CD14-positive monocyte (primary cell): ENCODE measurements around the gene FOXJ1. TPM values are rescaled to one million over a fixed set of nuclear protein-coding genes. Genes with fewer than 3 reads are reported as not detected.

Experiments
- DNase-seq, 3 donors: peaks; one replicate each; pipeline ENCODE4 v3.0.0-alpha.2; 2011 to 2022
- H2AFZ ChIP-seq: 2 replicates; pipeline ENCODE4 v1.6.0; 2012; ENCODE audit warnings: mild to moderate bottlenecking, low read depth, low read length, inconsistent platforms; ENCODE audit not compliant: insufficient read depth, poor library complexity, severe bottlenecking
- H3K27ac ChIP-seq, 2 donors: 1 replicate in 1 of 2; 2 replicates in 1 of 2; pipeline ENCODE4 v1.5.1; 2012 to 2013; ENCODE audit warnings: low read length in 2 of 2, control low read depth in 1 of 2, inconsistent platforms in 1 of 2, low read depth in 1 of 2, mild to moderate bottlenecking in 1 of 2
- H3K27me3 ChIP-seq, 2 donors: one replicate each; pipeline versions ENCODE4 v1.6.0 to v1.6.1; 2011 to 2013; ENCODE audit warnings: low read length in 2 of 2; ENCODE audit not compliant: control insufficient read depth in 2 of 2, insufficient read depth in 2 of 2
- H3K36me3 ChIP-seq, 2 donors: replicated peaks in 1 of 2; 1 replicate in 1 of 2; 2 replicates in 1 of 2; pipeline versions ENCODE4 v1.5.1 to v1.6.1; 2012 to 2013; ENCODE audit warnings: low read length in 2 of 2, control low read depth in 1 of 2, inconsistent platforms in 1 of 2, mild to moderate bottlenecking in 1 of 2; ENCODE audit not compliant: insufficient read depth in 2 of 2, control insufficient read depth in 1 of 2
- H3K4me1 ChIP-seq, 2 donors: 1 replicate in 1 of 2; 2 replicates in 1 of 2; pipeline versions ENCODE4 v1.5.1 to v1.6.1; 2012 to 2013; ENCODE audit warnings: low read length in 2 of 2, control low read depth in 1 of 2, inconsistent platforms in 1 of 2, mild to moderate bottlenecking in 1 of 2, moderate library complexity in 1 of 2; ENCODE audit not compliant: insufficient read depth in 2 of 2, control insufficient read depth in 1 of 2
- H3K4me2 ChIP-seq: replicated peaks from 2 replicates; pipeline ENCODE3; 2012; ENCODE audit warnings: low read length, moderate library complexity, mild to moderate bottlenecking; ENCODE audit not compliant: poor library complexity, severe bottlenecking; ENCODE audit errors: extremely low read depth
- H3K4me3 ChIP-seq, 3 experiments: fragments of 200-600 bp in 1 of 3; sonication (generic) in 1 of 3; replicated peaks in 1 of 3; 1 replicate in 2 of 3; 2 replicates in 1 of 3; pipeline ENCODE4 v1.5.1; 2011 to 2013; ENCODE audit warnings: low read length in 3 of 3, mild to moderate bottlenecking in 3 of 3, control low read depth in 2 of 3, low read depth in 2 of 3, inconsistent platforms in 1 of 3, moderate library complexity in 1 of 3
- H3K79me2 ChIP-seq: 2 replicates; pipeline ENCODE4 v1.6.0; 2012; ENCODE audit warnings: mild to moderate bottlenecking, control low read depth, inconsistent platforms, low read length, moderate library complexity; ENCODE audit not compliant: insufficient read depth
- H3K9ac ChIP-seq: 2 replicates; pipeline ENCODE4 v1.6.0; 2017; ENCODE audit warnings: low read length, mild to moderate bottlenecking; ENCODE audit not compliant: insufficient read depth, poor library complexity, severe bottlenecking
- H3K9me3 ChIP-seq, 2 donors: replicated peaks in 1 of 2; 1 replicate in 1 of 2; 2 replicates in 1 of 2; pipeline versions ENCODE4 v1.5.1 to v1.6.1; 2012 to 2013; ENCODE audit warnings: low read length in 2 of 2, control low read depth in 1 of 2; ENCODE audit not compliant: control insufficient read depth in 1 of 2, insufficient read depth in 1 of 2
- H4K20me1 ChIP-seq: 2 replicates; pipeline ENCODE4 v1.6.0; 2012; ENCODE audit warnings: mild to moderate bottlenecking, low read length, control low read depth, moderate library complexity; ENCODE audit not compliant: insufficient read depth
- H3K27ac Mint-ChIP-seq, 7 donors: one replicate each; pipeline ENCODE4 v1.8.0; 2020; ENCODE audit warnings: mild to moderate bottlenecking in 7 of 7, mixed read lengths in 7 of 7, moderate library complexity in 6 of 7, inconsistent platforms in 2 of 7
- H3K27me3 Mint-ChIP-seq, 3 donors: one replicate each; pipeline ENCODE4 v1.8.0; 2021 to 2022; ENCODE audit warnings: low read depth in 3 of 3, mild to moderate bottlenecking in 3 of 3, mixed read lengths in 3 of 3, moderate library complexity in 3 of 3, inconsistent platforms in 1 of 3
- H3K36me3 Mint-ChIP-seq, 2 donors: one replicate each; pipeline ENCODE4 v1.8.0; 2020; ENCODE audit warnings: mixed read lengths in 2 of 2, inconsistent platforms in 1 of 2, mild to moderate bottlenecking in 1 of 2
- H3K4me1 Mint-ChIP-seq: one replicate; pipeline ENCODE4 v1.8.0; 2020; ENCODE audit warnings: mild to moderate bottlenecking, mixed read lengths
- H3K4me3 Mint-ChIP-seq, 2 donors: one replicate each; pipeline ENCODE4 v1.8.0; 2020; ENCODE audit warnings: mild to moderate bottlenecking in 2 of 2, mixed read lengths in 2 of 2, moderate library complexity in 1 of 2
- H3K9me3 Mint-ChIP-seq, 7 donors: one replicate each; pipeline ENCODE4 v1.8.0; 2020 to 2022; ENCODE audit warnings: mixed read lengths in 7 of 7, mild to moderate bottlenecking in 6 of 7, moderate library complexity in 6 of 7, inconsistent platforms in 2 of 7
- WGBS: methylation state at CpG from one replicate; pipeline ENCODE4 v1.1.5; 2013; ENCODE audit warnings: missing lambda C conversion rate; ENCODE audit not compliant: insufficient coverage; 5-methylcytosine and 5-hydroxymethylcytosine counted together
- intact Hi-C, 2 donors: fragments of 100-400 bp; cut with micrococcal nuclease; formaldehyde crosslinking; loops; one replicate each; pipeline versions ENCODE4 v1.15.0 to v1.15.1; 2023
- polyA minus RNA-seq: library from RNA; depleted of rRNA, polyadenylated mRNA; stranded (reverse); fragments of >200 nt; gene quantifications from 2 replicates; pipeline ENCODE4 v1.2.3, GENCODE V29; 2012
- polyA plus RNA-seq, 3 donors: library from polyadenylated mRNA; depleted of rRNA in 1 of 3; unstranded in 2 of 3; stranded (reverse) in 1 of 3; fragments of 300-500 nt in 2 of 3; fragments of >200 nt in 1 of 3; fragmentation: Illumina TruSeq in 2 of 3; gene quantifications; 1 replicate in 2 of 3; 2 replicates in 1 of 3; pipeline ENCODE4 v1.2.3, GENCODE V29; 2012 to 2021
- total RNA-seq, 12 experiments: library from RNA in 1 of 12; stranded (reverse) in 1 of 12; fragments of 120-200 nt in 1 of 12; gene quantifications; one replicate each; pipeline ENCODE4 v1.2.4 and lab custom pipeline; 2013 to 2026; ENCODE audit warnings: mixed read lengths in 6 of 12, inconsistent platforms in 1 of 12
- TF ChIP-seq, protein P1 (sequence below): fragments of 200-600 bp; IDR thresholded peaks from one replicate; pipeline ENCODE4 v1.8.0; 2022; ENCODE audit warnings: antibody characterized with exemption, mild to moderate bottlenecking

FOXJ1 gene, protein sequence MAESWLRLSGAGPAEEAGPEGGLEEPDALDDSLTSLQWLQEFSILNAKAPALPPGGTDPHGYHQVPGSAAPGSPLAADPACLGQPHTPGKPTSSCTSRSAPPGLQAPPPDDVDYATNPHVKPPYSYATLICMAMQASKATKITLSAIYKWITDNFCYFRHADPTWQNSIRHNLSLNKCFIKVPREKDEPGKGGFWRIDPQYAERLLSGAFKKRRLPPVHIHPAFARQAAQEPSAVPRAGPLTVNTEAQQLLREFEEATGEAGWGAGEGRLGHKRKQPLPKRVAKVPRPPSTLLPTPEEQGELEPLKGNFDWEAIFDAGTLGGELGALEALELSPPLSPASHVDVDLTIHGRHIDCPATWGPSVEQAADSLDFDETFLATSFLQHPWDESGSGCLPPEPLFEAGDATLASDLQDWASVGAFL
- total RNA-seq (2013): not detected
- polyA plus RNA-seq (not detected), polyA minus RNA-seq (not detected in 2 replicates), total RNA-seq (lab: John Stamatoyannopoulos, UW) (0.33 to 6.0 (median 2.7) reads per million in 11 experiments)

DNA sequence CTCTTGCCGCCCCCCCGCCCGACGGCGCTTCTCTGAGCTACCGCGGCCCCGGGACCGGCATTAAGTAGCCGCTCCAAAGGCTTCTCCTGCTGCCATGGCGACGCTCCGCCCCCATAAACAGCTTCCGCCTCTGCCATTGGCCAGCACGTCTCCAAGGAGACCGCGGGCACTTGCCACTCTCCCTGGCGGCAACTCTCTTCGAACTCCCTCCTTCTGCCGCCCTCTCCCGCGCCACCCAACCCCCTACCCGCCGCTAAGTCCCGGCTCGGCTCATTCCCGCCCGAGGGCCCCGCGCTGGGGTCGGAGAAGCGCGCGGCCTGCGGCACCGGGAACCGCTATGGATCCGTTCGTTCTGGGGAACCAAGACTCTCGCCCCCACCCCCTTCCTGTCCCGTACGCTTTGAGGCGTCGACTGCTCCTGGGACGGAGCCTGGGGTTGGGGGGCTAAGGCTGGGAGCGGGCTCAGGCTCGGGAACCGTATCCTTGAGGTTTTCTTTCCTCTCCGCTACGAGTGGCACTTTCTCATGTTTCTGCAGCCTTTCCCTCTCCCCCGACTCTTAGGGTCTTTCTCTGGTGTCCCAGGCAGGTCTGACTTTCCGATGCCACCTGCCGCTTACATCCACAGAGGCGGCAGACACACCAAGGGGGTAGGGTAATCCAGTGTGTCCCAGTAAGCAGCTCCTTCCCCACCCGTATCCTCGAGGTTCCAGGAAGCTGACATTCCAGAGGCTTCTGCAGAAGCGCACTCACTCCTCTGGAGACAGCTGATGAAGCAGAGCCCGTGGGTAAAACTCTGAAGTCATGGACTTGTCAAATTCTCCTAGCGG is at the start of gene FOXJ1:
Gene FOXJ1 (minus strand): TSS at position 34 of the 827 bp plus-strand sequence. CDS start 850 bp downstream, outside the sequence.
- Mint-ChIP-seq H3K27me3 (peaks cover 24 to 52% (median 44%) of the 10 kb centered on the region in 3 donors), H3K36me3 (peaks cover 0 to 10% of the 10 kb centered on the region in 2 donors), H3K4me1 (peaks cover 56% of the 10 kb centered on the region), H3K4me3 (peak within 1 kb of the TSS; percentile 77 to 86), H3K27ac (peak within 1 kb of the TSS in 1 of 7 donors; percentile 25), H3K9me3 (peaks cover 0 to 10% (median 3%) of the 10 kb centered on the region in 7 donors)
- peak within 1 kb of the TSS; percentile 84 for H3K4me2 ChIP-seq
- H3K4me1 ChIP-seq: peaks cover 52 to 59% of the 10 kb centered on the region in 2 donors
- H4K20me1 ChIP-seq: no peaks in the 10 kb centered on the region
- peaks cover 15 to 44% of the 10 kb centered on the region in 2 donors for H3K27me3 ChIP-seq
- 5% methylated on average over 44 of the region's 59 CpGs for WGBS
- H2AFZ ChIP-seq: peak within 1 kb of the TSS; percentile 79
- H3K4me3 ChIP-seq: peak within 1 kb of the TSS; percentile 17 to 79 (median 35)
- no peaks in the 10 kb centered on the region for H3K36me3 ChIP-seq
- peaks cover 0 to 7% of the 10 kb centered on the region in 2 donors for H3K9me3 ChIP-seq
- H3K27ac ChIP-seq: no peak within 1 kb of the TSS
- intact Hi-C loops: no loop called here
- no peak within 1 kb of the TSS for H3K9ac ChIP-seq
- peak; percentile 88 to 90 (median 88) for DNase-seq
- TF ChIP-seq, protein P1, sequence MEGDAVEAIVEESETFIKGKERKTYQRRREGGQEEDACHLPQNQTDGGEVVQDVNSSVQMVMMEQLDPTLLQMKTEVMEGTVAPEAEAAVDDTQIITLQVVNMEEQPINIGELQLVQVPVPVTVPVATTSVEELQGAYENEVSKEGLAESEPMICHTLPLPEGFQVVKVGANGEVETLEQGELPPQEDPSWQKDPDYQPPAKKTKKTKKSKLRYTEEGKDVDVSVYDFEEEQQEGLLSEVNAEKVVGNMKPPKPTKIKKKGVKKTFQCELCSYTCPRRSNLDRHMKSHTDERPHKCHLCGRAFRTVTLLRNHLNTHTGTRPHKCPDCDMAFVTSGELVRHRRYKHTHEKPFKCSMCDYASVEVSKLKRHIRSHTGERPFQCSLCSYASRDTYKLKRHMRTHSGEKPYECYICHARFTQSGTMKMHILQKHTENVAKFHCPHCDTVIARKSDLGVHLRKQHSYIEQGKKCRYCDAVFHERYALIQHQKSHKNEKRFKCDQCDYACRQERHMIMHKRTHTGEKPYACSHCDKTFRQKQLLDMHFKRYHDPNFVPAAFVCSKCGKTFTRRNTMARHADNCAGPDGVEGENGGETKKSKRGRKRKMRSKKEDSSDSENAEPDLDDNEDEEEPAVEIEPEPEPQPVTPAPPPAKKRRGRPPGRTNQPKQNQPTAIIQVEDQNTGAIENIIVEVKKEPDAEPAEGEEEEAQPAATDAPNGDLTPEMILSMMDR: no peak
- no peaks in the 10 kb centered on the region for H3K79me2 ChIP-seq

- Histone ChIP-seq H2AFZ (no peak overlapping the region), H3K36me3 (no peaks in the 10 kb centered on the region), H3K9ac (no peak overlapping the region), H3K4me3 (no peak overlapping the region), H3K9me3 (no peaks in the 10 kb centered on the region), H3K79me2 (no peaks in the 10 kb centered on the region), H3K4me2 (no peak overlapping the region), H4K20me1 (no peaks in the 10 kb centered on the region), H3K4me1 (no peaks in the 10 kb centered on the region), H3K27me3 (no peaks in the 10 kb centered on the region), H3K27ac (no peak overlapping the region)
- peaks cover 6 to 13% (median 11%) of the 10 kb centered on the region in 3 donors for H3K27me3 Mint-ChIP-seq
- no peak for DNase-seq
- H3K9me3 Mint-ChIP-seq: no peaks in the 10 kb centered on the region
- H3K27ac Mint-ChIP-seq: no peak overlapping the region
- WGBS: no CpG with 5 or more reads among the region's 4 CpGs
- TF ChIP-seq, protein P1: no peak
- H3K36me3 Mint-ChIP-seq: no peaks in the 10 kb centered on the region
- intact Hi-C loops: loop anchor here in 1 of 2 donors (10.0 kb wide), 1 partner anchor 65 kb away; no protein-coding TSS in a partner anchor
- peaks cover 9% of the 10 kb centered on the region for H3K4me1 Mint-ChIP-seq
- no peak overlapping the region for H3K4me3 Mint-ChIP-seq
Measured at GRCh38 chr17:76189741-76190140, 48.7 kb upstream of the FOXJ1 start.
